Endometrial microvascular endothelial cells (primary cell): Measurements from ENCODE around the gene FBXL15. TPM values are rescaled to one million over a fixed set of nuclear protein-coding genes. Genes with fewer than 3 reads are reported as not detected.

Experiments
- in situ Hi-C: cut with HindIII; loops from 2 replicates; pipeline ENCODE4 v1.10.0; 2017; ENCODE audit warnings: low sequenced_read_pairs, low pct_unique_long_range_greater_than_20kb; ENCODE audit errors: inconsistent ontology term
- total RNA-seq: library from RNA; depleted of rRNA; stranded (reverse); fragments of >200 nt; gene quantifications from one replicate; pipeline ENCODE4 v1.2.3, GENCODE V29; 2015; ENCODE audit errors: inconsistent ontology term

Gene FBXL15
- total RNA-seq, 1 donor from 2014 or later = 6.8 TPM

GRCh38 chr10:102422545-102423129, 2.0 kb downstream of the FBXL15 start:
- in situ Hi-C loops = no loop called here

- in situ Hi-C loops = no loop called here
These were observed 2.8 kb downstream of the FBXL15 start for GRCh38 chr10:102423372-102423968.

- in situ Hi-C loops = no loop called here
These were observed 3.5 kb downstream of the FBXL15 start for GRCh38 chr10:102424145-102424544.

- in situ Hi-C loops = no loop called here
These were observed 4.3 kb downstream of the FBXL15 start for GRCh38 chr10:102424916-102425315.

- in situ Hi-C loops = no loop called here
These were observed 4.8 kb downstream of the FBXL15 start for GRCh38 chr10:102425444-102425843.

GRCh38 chr10:102426803-102427287, 6.2 kb downstream of the FBXL15 start:
- in situ Hi-C loops = no loop called here

GRCh38 chr10:102429468-102429867, 8.8 kb downstream of the FBXL15 start:
- in situ Hi-C loops = no loop called here

- in situ Hi-C loops = no loop called here
These were observed 11.0 kb downstream of the FBXL15 start for GRCh38 chr10:102431452-102432124.

GRCh38 chr10:102432162-102432950, 11.7 kb downstream of the FBXL15 start, which contains the start of gene CUEDC2:
TSS of gene CUEDC2 (minus strand) at chr10:102432574. CDS start at chr10:102425188, 7,386 bp downstream.
- in situ Hi-C loops = no loop called here

GRCh38 chr10:102433619-102434046, 13.0 kb downstream of the FBXL15 start:
- in situ Hi-C loops = no loop called here

- in situ Hi-C loops = no loop called here
These were observed 13.9 kb downstream of the FBXL15 start for GRCh38 chr10:102434394-102435132.

- in situ Hi-C loops = no loop called here
These were observed 14.5 kb downstream of the FBXL15 start for GRCh38 chr10:102435133-102435497.

GRCh38 chr10:102435529-102436233, 15.0 kb downstream of the FBXL15 start:
- in situ Hi-C loops = no loop called here

GRCh38 chr10:102436312-102436711, 15.7 kb downstream of the FBXL15 start:
- in situ Hi-C loops = no loop called here

GRCh38 chr10:102437515-102437914, 16.9 kb downstream of the FBXL15 start:
- in situ Hi-C loops = no loop called here

GRCh38 chr10:102438374-102438773, 17.7 kb downstream of the FBXL15 start:
- in situ Hi-C loops = no loop called here

GRCh38 chr10:102444851-102445250, 24.2 kb downstream of the FBXL15 start:
- in situ Hi-C loops = no loop called here
